HG03045 (cell line): ENCODE data around the gene SH3RF1.
A peak's percentile ranks its signal among the peaks of the same experiment; 100 is the strongest.

ENCODE experiments used
- ATAC-seq: cut with Tn5 transposase; IDR thresholded peaks from one replicate; pipeline ENCODE4 v1.9.1; 2021; ENCODE audit warnings: mild to moderate bottlenecking, moderate library complexity; ENCODE audit not compliant: unreplicated experiment

Gene SH3RF1

GRCh38 chr4:169079942-169080827, 190.6 kb downstream of the SH3RF1 start:
- ATAC-seq, result peak; percentile 87

- no peak for ATAC-seq
Measured at GRCh38 chr4:169074117-169074516, 196.6 kb downstream of the SH3RF1 start.

- ATAC-seq, result no peak
Measured at GRCh38 chr4:169071747-169072146, 199.0 kb downstream of the SH3RF1 start.

GRCh38 chr4:169070895-169071218, 199.9 kb downstream of the SH3RF1 start:
- ATAC-seq, result no peak

- no peak for ATAC-seq
Measured at GRCh38 chr4:169070071-169070894, 200.5 kb downstream of the SH3RF1 start.

GRCh38 chr4:169068423-169068822, 202.3 kb downstream of the SH3RF1 start:
- peak; percentile 47 for ATAC-seq

- no peak for ATAC-seq
Measured at GRCh38 chr4:169066934-169067333, 203.8 kb downstream of the SH3RF1 start.

- ATAC-seq, result no peak
Measured at GRCh38 chr4:169064296-169064695, 206.5 kb downstream of the SH3RF1 start.

GRCh38 chr4:169063441-169063840, 207.3 kb downstream of the SH3RF1 start:
- ATAC-seq, result no peak

GRCh38 chr4:169062897-169063244, 207.9 kb downstream of the SH3RF1 start:
- no peak for ATAC-seq

GRCh38 chr4:169061386-169061785, 209.4 kb downstream of the SH3RF1 start:
- ATAC-seq, result no peak

- no peak for ATAC-seq
Measured at GRCh38 chr4:169060391-169061091, 210.2 kb downstream of the SH3RF1 start.

- no peak for ATAC-seq
Measured at GRCh38 chr4:169059306-169060211, 211.2 kb downstream of the SH3RF1 start.

- ATAC-seq, result no peak
Measured at GRCh38 chr4:169058312-169058711, 212.4 kb downstream of the SH3RF1 start.

GRCh38 chr4:169054879-169055278, 215.9 kb downstream of the SH3RF1 start:
- peak; percentile 70 for ATAC-seq

GRCh38 chr4:169052594-169052945, 218.2 kb downstream of the SH3RF1 start:
- ATAC-seq, result no peak

GRCh38 chr4:169051761-169052593, 218.8 kb downstream of the SH3RF1 start:
- ATAC-seq, result no peak

GRCh38 chr4:169050881-169051760, 219.6 kb downstream of the SH3RF1 start:
- no peak for ATAC-seq

- no peak for ATAC-seq
Measured at GRCh38 chr4:169050284-169050683, 220.5 kb downstream of the SH3RF1 start.
